Natural killer cell (primary cell): ENCODE data around the gene VILL. TPM values are rescaled to one million over a fixed set of nuclear protein-coding genes. Genes with fewer than 3 reads are reported as not detected.

Source experiments
- ATAC-seq, 3 donors: fragments of 150-1000 bp in 2 of 3; fragments of 200-7000 bp in 1 of 3; cut with Tn5 transposase; 1 replicate in 1 of 3; 2 replicates in 2 of 3; pipeline ENCODE4 v1.10.0; 2021; ENCODE audit warnings: mild to moderate bottlenecking in 2 of 3, moderate library complexity in 2 of 3
- DNase-seq, 2 donors: peaks; one replicate each; pipeline versions ENCODE4 v3.0.0 to v3.0.0-alpha.2; 2013 to 2021; ENCODE audit warnings: mixed read lengths in 1 of 2
- H3K27ac ChIP-seq: one replicate; pipeline ENCODE4 v1.5.1; 2013; ENCODE audit warnings: mild to moderate bottlenecking, low read length
- H3K27me3 ChIP-seq: one replicate; pipeline ENCODE4 v1.6.1; 2013; ENCODE audit warnings: low read length; ENCODE audit not compliant: control insufficient read depth, insufficient read depth
- H3K36me3 ChIP-seq: one replicate; pipeline ENCODE4 v1.6.1; 2013; ENCODE audit warnings: low read length; ENCODE audit not compliant: control insufficient read depth, insufficient read depth
- H3K4me1 ChIP-seq: one replicate; pipeline ENCODE4 v1.6.1; 2013; ENCODE audit warnings: low read length; ENCODE audit not compliant: control insufficient read depth, insufficient read depth
- H3K4me3 ChIP-seq: one replicate; pipeline ENCODE4 v1.5.1; 2013; ENCODE audit warnings: low read length
- H3K9me3 ChIP-seq: one replicate; pipeline ENCODE4 v1.6.1; 2013; ENCODE audit warnings: low read length; ENCODE audit not compliant: control insufficient read depth, insufficient read depth
- H3K27ac Mint-ChIP-seq, 2 donors: one replicate each; pipeline ENCODE4 v1.8.0; 2022; ENCODE audit warnings: mild to moderate bottlenecking in 2 of 2, mixed read lengths in 2 of 2, moderate library complexity in 1 of 2
- H3K27me3 Mint-ChIP-seq, 2 donors: one replicate each; pipeline ENCODE4 v1.8.0; 2022; ENCODE audit warnings: low read depth in 2 of 2, mixed read lengths in 2 of 2
- H3K36me3 Mint-ChIP-seq: one replicate; pipeline ENCODE4 v1.8.0; 2022; ENCODE audit warnings: mixed read lengths
- H3K4me1 Mint-ChIP-seq, 2 donors: one replicate each; pipeline ENCODE4 v1.8.0; 2022; ENCODE audit warnings: mixed read lengths in 2 of 2
- H3K4me3 Mint-ChIP-seq: one replicate; pipeline ENCODE4 v1.8.0; 2022; ENCODE audit warnings: mild to moderate bottlenecking, moderate library complexity, mixed read lengths
- H3K9me3 Mint-ChIP-seq, 2 donors: one replicate each; pipeline ENCODE4 v1.8.0; 2022; ENCODE audit warnings: mixed read lengths in 2 of 2
- WGBS: methylation state at CpG from one replicate; pipeline ENCODE4 v1.1.7; 2013; ENCODE audit warnings: missing lambda C conversion rate; ENCODE audit not compliant: insufficient coverage; 5-methylcytosine and 5-hydroxymethylcytosine counted together
- intact Hi-C: fragments of 100-400 bp; cut with micrococcal nuclease; formaldehyde crosslinking; loops from one replicate; pipeline ENCODE4 v1.14.2; 2022
- total RNA-seq, 4 donors: library from RNA; stranded (reverse); fragments of 120-200 nt in 1 of 4; gene quantifications; one replicate each; pipeline versions ENCODE4 v1.2.3 to v1.2.4, GENCODE V29; 2013 to 2022
- TF ChIP-seq, protein P1 (sequence below): fragments of 200-600 bp; IDR thresholded peaks from one replicate; pipeline ENCODE4 v1.8.0; 2022; ENCODE audit warnings: antibody characterized with exemption

VILL gene
- total RNA-seq, 3 donors from 2014 or later (not counting 1 experiment from before 2014, with no cell fraction given), result 25.6 to 27.8 (median 26.9) TPM

DNA sequence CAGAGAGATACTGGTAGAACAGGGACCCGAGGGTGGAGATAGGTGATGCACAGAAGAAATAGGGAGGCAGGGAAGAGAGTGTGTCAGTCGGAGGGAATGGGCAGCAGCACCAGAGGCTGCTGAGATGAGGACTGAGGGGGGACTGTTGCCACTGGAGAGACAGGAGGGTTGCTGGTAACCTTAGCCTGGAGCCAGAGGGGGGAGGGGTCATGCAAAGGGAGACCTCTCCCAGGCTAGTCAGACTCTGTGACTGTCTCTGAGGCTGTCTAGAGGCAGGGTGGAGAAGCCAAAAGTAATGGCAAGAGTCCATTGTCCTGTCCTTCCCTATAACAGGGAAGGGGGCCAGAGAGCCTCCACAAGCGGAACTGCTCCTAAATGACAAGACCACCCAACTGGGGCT is 46.3 kb downstream of the VILL start:
- no peak for ATAC-seq
- intact Hi-C loops, result no loop called here
- Mint-ChIP-seq H3K36me3 (no peaks in the 10 kb centered on the region), H3K27me3 (peaks cover 3 to 5% of the 10 kb centered on the region in 2 donors), H3K4me3 (peak overlapping the region; percentile 29), H3K4me1 (peaks cover 32% of the 10 kb centered on the region in 2 donors), H3K9me3 (peaks cover 0 to 5% of the 10 kb centered on the region in 2 donors), H3K27ac (peak overlapping the region in 1 of 2 donors; percentile 95)
- Histone ChIP-seq H3K27ac (no peak overlapping the region), H3K4me1 (peaks cover 31% of the 10 kb centered on the region), H3K36me3 (no peaks in the 10 kb centered on the region), H3K9me3 (no peaks in the 10 kb centered on the region), H3K4me3 (no peak overlapping the region), H3K27me3 (no peaks in the 10 kb centered on the region)
- TF ChIP-seq, protein P1, sequence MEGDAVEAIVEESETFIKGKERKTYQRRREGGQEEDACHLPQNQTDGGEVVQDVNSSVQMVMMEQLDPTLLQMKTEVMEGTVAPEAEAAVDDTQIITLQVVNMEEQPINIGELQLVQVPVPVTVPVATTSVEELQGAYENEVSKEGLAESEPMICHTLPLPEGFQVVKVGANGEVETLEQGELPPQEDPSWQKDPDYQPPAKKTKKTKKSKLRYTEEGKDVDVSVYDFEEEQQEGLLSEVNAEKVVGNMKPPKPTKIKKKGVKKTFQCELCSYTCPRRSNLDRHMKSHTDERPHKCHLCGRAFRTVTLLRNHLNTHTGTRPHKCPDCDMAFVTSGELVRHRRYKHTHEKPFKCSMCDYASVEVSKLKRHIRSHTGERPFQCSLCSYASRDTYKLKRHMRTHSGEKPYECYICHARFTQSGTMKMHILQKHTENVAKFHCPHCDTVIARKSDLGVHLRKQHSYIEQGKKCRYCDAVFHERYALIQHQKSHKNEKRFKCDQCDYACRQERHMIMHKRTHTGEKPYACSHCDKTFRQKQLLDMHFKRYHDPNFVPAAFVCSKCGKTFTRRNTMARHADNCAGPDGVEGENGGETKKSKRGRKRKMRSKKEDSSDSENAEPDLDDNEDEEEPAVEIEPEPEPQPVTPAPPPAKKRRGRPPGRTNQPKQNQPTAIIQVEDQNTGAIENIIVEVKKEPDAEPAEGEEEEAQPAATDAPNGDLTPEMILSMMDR, result no peak
- over 99% methylated on average over 3 of the region's 3 CpGs for WGBS
- DNase-seq, result no peak

DNA sequence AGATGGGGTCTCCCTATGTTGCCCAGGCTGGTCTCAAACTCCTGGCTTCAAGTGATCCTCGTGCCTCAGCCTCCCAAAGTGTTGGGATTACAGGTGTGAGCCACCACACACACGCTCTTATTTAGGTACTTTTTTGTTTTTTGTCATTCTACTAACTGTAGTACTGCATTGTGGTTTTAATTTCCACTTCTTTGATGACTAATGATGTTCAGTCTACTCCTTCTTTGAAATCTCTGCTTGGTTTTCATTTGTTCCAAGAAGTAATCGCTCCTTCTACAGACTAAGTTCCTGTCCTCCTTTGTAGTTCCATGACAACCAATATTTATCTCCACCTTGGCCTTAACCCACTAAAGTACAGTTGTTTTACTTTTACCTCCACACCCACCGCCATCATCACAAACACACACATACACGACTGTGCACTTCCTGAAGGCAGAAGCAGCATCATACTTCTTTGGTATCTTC is 47.9 kb downstream of the VILL start:
- Mint-ChIP-seq H3K9me3 (peaks cover 0 to 5% of the 10 kb centered on the region in 2 donors), H3K4me3 (peak overlapping the region; percentile 84), H3K27ac (peak overlapping the region; percentile 85 to 95), H3K4me1 (peaks cover 32% of the 10 kb centered on the region in 2 donors), H3K27me3 (peaks cover 1 to 5% of the 10 kb centered on the region in 2 donors), H3K36me3 (no peaks in the 10 kb centered on the region)
- peak overlapping the region; percentile 91 for H3K27ac ChIP-seq
- H3K4me3 ChIP-seq, result peak overlapping the region; percentile 52
- no peaks in the 10 kb centered on the region for H3K27me3 ChIP-seq
- peak in 1 of 2 donors; percentile 69 for DNase-seq
- no peaks in the 10 kb centered on the region for H3K9me3 ChIP-seq
- no peaks in the 10 kb centered on the region for H3K36me3 ChIP-seq
- peak; percentile 14 to 46 (median 32) for ATAC-seq
- peaks cover 31% of the 10 kb centered on the region for H3K4me1 ChIP-seq
- intact Hi-C loops, result loop anchor here (2.0 kb wide), 1 partner anchor 42 kb away; no protein-coding TSS in a partner anchor
- WGBS, result 24% methylated on average over 5 of the region's 5 CpGs
- TF ChIP-seq, protein P1, result no peak

GRCh38 chr3:38039101-38039898 is 48.7 kb downstream of the VILL start, which contains the start of gene DLEC1:
TSS of gene DLEC1 (plus strand) at chr3:38039208. CDS start at chr3:38039226, 18 bp downstream.
- H3K9me3 ChIP-seq, result no peaks in the 10 kb centered on the region
- peaks cover 32% of the 10 kb centered on the region in 2 donors for H3K4me1 Mint-ChIP-seq
- H3K36me3 ChIP-seq, result no peaks in the 10 kb centered on the region
- H3K4me3 Mint-ChIP-seq, result peak within 1 kb of the TSS; percentile 84
- DNase-seq (peak; percentile 68 to 94), ATAC-seq (peak; percentile 68 to 79 (median 71))
- H3K4me3 ChIP-seq, result peak within 1 kb of the TSS; percentile 52
- peaks cover 0 to 5% of the 10 kb centered on the region in 2 donors for H3K27me3 Mint-ChIP-seq
- peak within 1 kb of the TSS; percentile 85 to 95 for H3K27ac Mint-ChIP-seq
- H3K27me3 ChIP-seq, result no peaks in the 10 kb centered on the region
- H3K27ac ChIP-seq, result peak within 1 kb of the TSS; percentile 91
- H3K36me3 Mint-ChIP-seq, result no peaks in the 10 kb centered on the region
- peaks cover 31% of the 10 kb centered on the region for H3K4me1 ChIP-seq
- under 1% methylated on average over 67 of the region's 67 CpGs for WGBS
- H3K9me3 Mint-ChIP-seq, result peaks cover 0 to 5% of the 10 kb centered on the region in 2 donors
- intact Hi-C loops, result loop anchor here (1.0 to 2.0 kb wide), 2 partner anchors 42 to 126 kb away; partner anchors contain the start of gene OXSR1
- TF ChIP-seq, protein P1, result no peak
